Measurements from ENCODE around the gene SMIM43. TPM values are rescaled to one million over a fixed set of nuclear protein-coding genes. Genes with fewer than 3 reads are reported as not detected.

SMIM43 gene
- total RNA-seq, 1 experiment from 2014 or later: 1.2 TPM

DNA sequence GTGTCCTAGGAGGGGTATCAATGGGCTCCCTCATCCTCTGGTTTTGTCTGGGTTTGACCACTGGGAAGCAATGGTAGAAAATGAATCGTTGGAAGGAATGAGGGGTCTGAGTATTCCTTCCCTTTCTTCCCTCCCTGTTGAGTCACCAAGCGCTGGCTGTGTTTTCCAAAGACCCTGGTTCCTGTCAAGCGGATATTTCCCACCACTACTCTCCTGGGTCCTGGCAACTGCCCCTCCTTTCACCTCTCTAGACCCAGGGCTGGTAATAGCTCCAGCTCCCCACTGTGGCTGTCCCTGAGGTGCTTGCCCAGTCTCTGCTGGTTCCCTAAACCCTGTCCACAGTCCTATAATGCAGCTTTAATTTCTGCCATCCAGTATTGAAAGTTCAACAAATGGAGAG, 22.2 kb downstream of the SMIM43 start:
- Mint-ChIP-seq H3K36me3 (ENCODE audit: insufficient read depth in 1 of 3, low read depth in 3 of 3) (no peaks in the 10 kb centered on the region; a peak in 1 of 7 replicates), H3K9me3 (peaks cover 3% of the 10 kb centered on the region in 2 experiments; a peak in 4 of 5 replicates), H3K4me3 (no peak overlapping the region), H3K27me3 (ENCODE audit: low read depth) (peaks cover 49% of the 10 kb centered on the region), H3K27ac (no peak overlapping the region), H3K4me1 (peaks cover 20 to 23% of the 10 kb centered on the region in 2 experiments)
- H4K91ac ChIP-seq (ENCODE audit: insufficient read length, low read depth, low read length): no peak overlapping the region
- no peak overlapping the region for H3K56ac ChIP-seq (ENCODE audit: insufficient read length, low read depth, low read length)
- no peak overlapping the region for H2BK20ac ChIP-seq (ENCODE audit: low read depth, low read length, poor library complexity, severe bottlenecking)
- H2BK12ac ChIP-seq (ENCODE audit: insufficient read length, low read depth, low read length): no peak overlapping the region
- H3K9me3 ChIP-seq (ENCODE audit: control insufficient read depth, low read depth, low read length): no peaks in the 10 kb centered on the region
- H2BK15ac ChIP-seq (ENCODE audit: low read depth, low read length): no peak overlapping the region
- no peak overlapping the region for H2AFZ ChIP-seq (ENCODE audit: low read length)
- H2BK5ac ChIP-seq (ENCODE audit: insufficient read length, low read length): no peak overlapping the region
- H3K9ac ChIP-seq (ENCODE audit: extremely low read depth, insufficient read length, low read length): no peak overlapping the region
- H3K23ac ChIP-seq (ENCODE audit: insufficient read length, low read depth, low read length): no peak overlapping the region
- H3K4me2 ChIP-seq (ENCODE audit: insufficient read depth, insufficient read length, low read length): no peak overlapping the region
- H2BK120ac ChIP-seq (ENCODE audit: low read depth, low read length, poor library complexity, severe bottlenecking): no peak overlapping the region
- no peak for TF ChIP-seq CTCF (conservative IDR thresholded peaks at IDR 0.05)
- H2AK5ac ChIP-seq (ENCODE audit: insufficient read length, low read length): no peak overlapping the region
- no peak overlapping the region for H3K4ac ChIP-seq (ENCODE audit: low read depth, low read length)
- H3K79me1 ChIP-seq (ENCODE audit: insufficient read depth, low read depth, low read length, poor library complexity, severe bottlenecking): no peaks in the 10 kb centered on the region
- H4K20me1 ChIP-seq (ENCODE audit: control insufficient read depth, insufficient read depth, insufficient read length): no peaks in the 10 kb centered on the region
- no peaks in the 10 kb centered on the region for H3K23me2 ChIP-seq (ENCODE audit: insufficient read length, low read depth, low read length, poor library complexity, severe bottlenecking)
- H3T11ph ChIP-seq (ENCODE audit: low read length): no peak overlapping the region
- no peak overlapping the region for H4K8ac ChIP-seq (replicated peaks; ENCODE audit: insufficient read length, low read depth, low read length)
- no peak overlapping the region for H4K5ac ChIP-seq (ENCODE audit: insufficient read length, low read depth, low read length)
- no peaks in the 10 kb centered on the region for H3K79me2 ChIP-seq (ENCODE audit: insufficient read depth, low read length)
- WGBS (ENCODE audit: extremely low coverage, insufficient read length, low lambda C conversion rate): no CpG with 5 or more reads among the region's 3 CpGs
- peaks cover 4% of the 10 kb centered on the region; the same call in 1 of the 2 replicates for H3K27me3 ChIP-seq (ENCODE audit: insufficient read depth, low read length)
- H3K14ac ChIP-seq (ENCODE audit: insufficient read depth, low read length): no peak overlapping the region
- no peak overlapping the region for H3K27ac ChIP-seq (ENCODE audit: insufficient read length, low read depth, low read length)
- DNase-seq: no peak
- no peak overlapping the region for H3K18ac ChIP-seq (ENCODE audit: insufficient read length, low read depth, low read length)
- no peaks in the 10 kb centered on the region for H3K4me1 ChIP-seq (ENCODE audit: insufficient read depth, low read length)

Measured in H9 (cell line).